ENCODE data around the gene TBC1D32.
"Not testable (repeated sequence)": the region's sequence is repeated elsewhere in the genome, so short reads cannot be mapped to it uniquely, and the experiment has no call there.

Gene TBC1D32

GRCh38 chr6:121305957-121306607 lies 28.2 kb downstream of the TBC1D32 start:
- DNase-seq (ENCODE audit: low read depth), result peak; percentile 93
- TF ChIP-seq CTCF (IDR thresholded peaks at IDR 0.05; ENCODE audit: control insufficient read depth, extremely low read depth, insufficient read depth), result peak; percentile 45

GRCh38 chr6:121302882-121303281 lies 31.4 kb downstream of the TBC1D32 start:
- no peak for DNase-seq (ENCODE audit: low read depth)
- TF ChIP-seq CTCF (IDR thresholded peaks at IDR 0.05; ENCODE audit: control insufficient read depth, extremely low read depth, insufficient read depth), result no peak

More at GRCh38 chr6:121305957-121306607, 28.2 kb downstream of the TBC1D32 start:
- H3K4me3 ChIP-seq (ENCODE audit: low read depth, low read length), result no peak overlapping the region

GRCh38 chr6:121301156-121301555 lies 33.1 kb downstream of the TBC1D32 start:
- DNase-seq (ENCODE audit: low read depth); H3K4me3 ChIP-seq (ENCODE audit: low read depth, low read length): not testable (repeated sequence)

More at GRCh38 chr6:121302882-121303281, 31.4 kb downstream of the TBC1D32 start:
- no peak overlapping the region for H3K4me3 ChIP-seq (ENCODE audit: low read depth, low read length)

- DNase-seq (ENCODE audit: low read depth), result no peak
- TF ChIP-seq CTCF (IDR thresholded peaks at IDR 0.05; ENCODE audit: control insufficient read depth, extremely low read depth, insufficient read depth), result no peak
- H3K4me3 ChIP-seq (ENCODE audit: low read depth, low read length), result no peak overlapping the region
Observed at GRCh38 chr6:121297694-121298093, 36.6 kb downstream of the TBC1D32 start.

GRCh38 chr6:121285041-121285440 lies 49.2 kb downstream of the TBC1D32 start:
- H3K4me3 ChIP-seq (ENCODE audit: low read depth, low read length), result no peak overlapping the region
- no peak for DNase-seq (ENCODE audit: low read depth)
- no peak for TF ChIP-seq CTCF (IDR thresholded peaks at IDR 0.05; ENCODE audit: control insufficient read depth, extremely low read depth, insufficient read depth)

GRCh38 chr6:121274666-121275295 lies 59.5 kb downstream of the TBC1D32 start:
- no peak overlapping the region for H3K4me3 ChIP-seq (ENCODE audit: low read depth, low read length)
- TF ChIP-seq CTCF (IDR thresholded peaks at IDR 0.05; ENCODE audit: control insufficient read depth, extremely low read depth, insufficient read depth), result no peak
- no peak for DNase-seq (ENCODE audit: low read depth)

GRCh38 chr6:121263742-121264141 lies 70.5 kb downstream of the TBC1D32 start:
- TF ChIP-seq CTCF (IDR thresholded peaks at IDR 0.05; ENCODE audit: control insufficient read depth, extremely low read depth, insufficient read depth), result no peak
- no peak for DNase-seq (ENCODE audit: low read depth)
- no peak overlapping the region for H3K4me3 ChIP-seq (ENCODE audit: low read depth, low read length)
